ENCODE data around the gene LCN6.

DNA sequence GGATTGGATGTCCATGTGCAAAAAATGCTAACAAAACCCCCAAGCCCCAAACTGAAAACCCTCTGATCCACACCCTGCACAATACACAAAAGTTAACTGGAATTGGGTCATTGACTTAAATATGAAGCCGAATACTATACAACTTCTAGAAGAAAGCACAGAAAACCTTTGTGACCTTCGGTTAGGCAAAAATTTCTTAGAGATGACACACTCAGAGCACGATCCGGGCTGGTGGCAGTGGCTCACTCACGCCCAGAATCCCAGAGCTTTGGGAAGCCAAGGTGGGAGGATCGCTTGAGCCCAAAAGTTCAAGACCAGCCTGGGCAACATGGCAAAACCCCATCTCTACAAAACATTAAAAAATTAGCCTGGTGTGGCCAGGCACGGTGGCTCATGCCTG is 37.8 kb downstream of the LCN6 start:
- no peak for TF ChIP-seq POLR2A (IDR thresholded peaks at IDR 0.05; ENCODE audit: low read length)
- no peak for TF ChIP-seq GATA1 (IDR thresholded peaks at IDR 0.05; ENCODE audit: low read depth, low read length)

Data from erythroblast (primary cell).